K562 (cell line): Measurements from ENCODE around the gene THSD8. TPM values are rescaled to one million over a fixed set of nuclear protein-coding genes. Genes with fewer than 3 reads are reported as not detected.
A peak's percentile ranks its signal among the peaks of the same experiment; 100 is the strongest.

Experiments used
- FOXJ3 ChIP-seq: sonication (generic); formaldehyde crosslinking; IDR thresholded peaks from 2 replicates; pipeline ENCODE4 v1.4.0; 2020; ENCODE audit warnings: mild to moderate bottlenecking, missing genetic modification reagents
- HNRNPLL ChIP-seq: fragments of 200-400 bp; formaldehyde crosslinking; IDR thresholded peaks from 2 replicates; pipeline ENCODE4 v1.6.1; 2017; ENCODE audit warnings: low read length, low read depth, mild to moderate bottlenecking; ENCODE audit not compliant: poor library complexity, severe bottlenecking
- MAFK ChIP-seq: IDR thresholded peaks from 2 replicates; pipeline ENCODE4 v1.6.1; 2011; ENCODE audit warnings: low read length, improper control_type of control experiment
- MCM5 ChIP-seq: fragments of 450-650 bp; IDR thresholded peaks from 2 replicates; pipeline ENCODE4 v1.6.1; 2016; ENCODE audit warnings: low read depth
- MYBL2 ChIP-seq, 2 experiments: fragments of 450-650 bp in 1 of 2; sonication (generic) in 1 of 2; formaldehyde crosslinking in 1 of 2; IDR thresholded peaks; 2 replicates each; pipeline versions ENCODE4 v1.6.1 to v1.8.1; 2017 to 2022; ENCODE audit warnings: borderline replicate concordance in 1 of 2, inconsistent platforms in 1 of 2, low read depth in 1 of 2, mild to moderate bottlenecking in 1 of 2, missing genetic modification reagents in 1 of 2, moderate library complexity in 1 of 2
- PHTF2 ChIP-seq: fragments of 250-450 bp; sonication (Bioruptor Pico); IDR thresholded peaks from 2 replicates; pipeline ENCODE4 v1.5.0; 2021; ENCODE audit warnings: mild to moderate bottlenecking
- SP1 ChIP-seq: sonication (generic); formaldehyde crosslinking; IDR thresholded peaks from 2 replicates; pipeline ENCODE4 v1.8.1; 2022; ENCODE audit warnings: mild to moderate bottlenecking, missing genetic modification reagents
- TAF1 ChIP-seq: IDR thresholded peaks from 2 replicates; pipeline ENCODE4 v1.6.1; 2011; ENCODE audit warnings: mild to moderate bottlenecking, low read length, moderate library complexity; ENCODE audit not compliant: insufficient read depth, control insufficient read depth, severe bottlenecking; ENCODE audit errors: extremely low read depth
- TCF3 ChIP-seq: sonication (generic); formaldehyde crosslinking; IDR thresholded peaks from 2 replicates; pipeline ENCODE4 v1.4.0; 2020; ENCODE audit warnings: mild to moderate bottlenecking, missing genetic modification reagents
- ZNF561 ChIP-seq: fragments of 450-650 bp; formaldehyde crosslinking; conservative IDR thresholded peaks from 2 replicates; pipeline ENCODE4 v1.4.0; 2020; ENCODE audit warnings: mild to moderate bottlenecking, moderate library complexity
- ZNF764 ChIP-seq: fragments of 250-450 bp; sonication (Bioruptor Pico); IDR thresholded peaks from 2 replicates; pipeline ENCODE4 v1.4.0; 2020; ENCODE audit warnings: low read depth, mild to moderate bottlenecking, moderate library complexity
- polyA plus RNA-seq, 8 experiments: library from polyadenylated mRNA; depleted of rRNA in 4 of 8; stranded (reverse) in 5 of 8; unstranded in 3 of 8; fragments of >200 nt; fragmentation: Nextera tagmentation in 2 of 8; fragmentation: Illumina TruSeq in 1 of 8; extraction: Ambion mirVana in 2 of 8; extraction: Trizol in 1 of 8; gene quantifications; 2 replicates each; pipeline versions ENCODE4 v1.2.1 to v1.2.3, GENCODE V29; 2011 to 2014; ENCODE audit warnings: inconsistent platforms in 1 of 8, missing spikeins in 1 of 8
- total RNA-seq, 7 experiments: library from RNA; depleted of rRNA in 6 of 7; stranded (reverse); fragments of >200 nt in 6 of 7; fragmentation: Illumina TruSeq in 2 of 7; extraction: Trizol in 2 of 7; gene quantifications; 2 replicates each; pipeline versions ENCODE4 v1.2.1 to v1.2.3, GENCODE V29; 2011 to 2021; ENCODE audit warnings: low replicate concordance in 1 of 7
- TF ChIP-seq, protein P1 (sequence below), 2 experiments: fragments of 450-650 bp; IDR thresholded peaks; 2 replicates each; pipeline ENCODE4 v1.6.1; 2016; ENCODE audit warnings: mild to moderate bottlenecking in 2 of 2, borderline replicate concordance in 1 of 2, low read depth in 1 of 2, moderate library complexity in 1 of 2
- TF ChIP-seq, protein P2 (sequence below): fragments of 450-650 bp; formaldehyde crosslinking; IDR thresholded peaks from 2 replicates; pipeline ENCODE4 v1.4.0; 2020; ENCODE audit warnings: mild to moderate bottlenecking, mixed read lengths
- TF ChIP-seq, protein P3 (sequence below): conservative IDR thresholded peaks from 2 replicates; pipeline ENCODE4 v1.6.1; 2011; ENCODE audit warnings: low read depth, mild to moderate bottlenecking, low read length; ENCODE audit not compliant: control insufficient read depth

THSD8 gene
- total and polyA plus RNA-seq, 9 of the 15 experiments (the other 6 are each of a cell fraction or from before 2014, with no cell fraction given): 8.4 to 42.4 (median 19.9) TPM; not detected in 2

DNA sequence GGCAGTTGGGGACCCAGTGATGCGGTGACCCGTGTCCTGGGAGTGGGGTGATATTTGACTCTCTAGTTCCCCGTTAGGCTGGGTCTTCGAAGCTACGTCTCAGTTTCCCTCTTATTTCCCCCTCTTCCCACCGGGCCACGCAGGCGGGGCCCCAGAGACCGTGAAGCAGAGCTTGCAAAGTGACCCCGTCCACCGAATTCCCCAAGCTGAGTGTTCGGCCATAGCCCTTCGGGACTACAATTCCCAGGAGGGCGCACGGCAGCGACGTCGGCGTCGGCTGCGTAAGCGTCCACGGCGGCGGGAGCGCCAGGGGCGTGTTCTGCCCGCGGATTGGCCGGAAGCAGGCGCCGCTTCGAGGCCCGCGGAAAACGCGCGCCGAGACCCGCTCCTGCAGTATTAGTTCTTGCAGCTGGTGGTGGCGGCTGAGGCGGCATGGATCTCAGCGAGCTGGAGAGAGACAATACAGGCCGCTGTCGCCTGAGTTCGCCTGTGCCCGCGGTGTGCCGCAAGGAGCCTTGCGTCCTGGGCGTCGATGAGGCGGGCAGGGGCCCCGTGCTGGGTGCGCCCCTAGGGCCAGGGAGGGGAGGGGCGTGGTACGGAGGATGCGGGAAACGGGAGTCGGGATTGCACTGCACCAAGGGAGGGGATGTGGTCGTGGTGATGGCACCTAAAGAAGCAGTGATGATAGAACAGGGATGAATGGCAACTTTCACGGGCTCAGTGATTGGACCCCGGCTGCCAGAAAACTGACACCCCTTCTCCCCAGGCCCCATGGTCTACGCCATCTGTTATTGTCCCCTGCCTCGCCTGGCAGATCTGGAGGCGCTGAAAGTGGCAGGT, 4.6 kb downstream of the THSD8 start, which contains the start of gene RNASEH2A (continued):
- TF ChIP-seq, protein P1, sequence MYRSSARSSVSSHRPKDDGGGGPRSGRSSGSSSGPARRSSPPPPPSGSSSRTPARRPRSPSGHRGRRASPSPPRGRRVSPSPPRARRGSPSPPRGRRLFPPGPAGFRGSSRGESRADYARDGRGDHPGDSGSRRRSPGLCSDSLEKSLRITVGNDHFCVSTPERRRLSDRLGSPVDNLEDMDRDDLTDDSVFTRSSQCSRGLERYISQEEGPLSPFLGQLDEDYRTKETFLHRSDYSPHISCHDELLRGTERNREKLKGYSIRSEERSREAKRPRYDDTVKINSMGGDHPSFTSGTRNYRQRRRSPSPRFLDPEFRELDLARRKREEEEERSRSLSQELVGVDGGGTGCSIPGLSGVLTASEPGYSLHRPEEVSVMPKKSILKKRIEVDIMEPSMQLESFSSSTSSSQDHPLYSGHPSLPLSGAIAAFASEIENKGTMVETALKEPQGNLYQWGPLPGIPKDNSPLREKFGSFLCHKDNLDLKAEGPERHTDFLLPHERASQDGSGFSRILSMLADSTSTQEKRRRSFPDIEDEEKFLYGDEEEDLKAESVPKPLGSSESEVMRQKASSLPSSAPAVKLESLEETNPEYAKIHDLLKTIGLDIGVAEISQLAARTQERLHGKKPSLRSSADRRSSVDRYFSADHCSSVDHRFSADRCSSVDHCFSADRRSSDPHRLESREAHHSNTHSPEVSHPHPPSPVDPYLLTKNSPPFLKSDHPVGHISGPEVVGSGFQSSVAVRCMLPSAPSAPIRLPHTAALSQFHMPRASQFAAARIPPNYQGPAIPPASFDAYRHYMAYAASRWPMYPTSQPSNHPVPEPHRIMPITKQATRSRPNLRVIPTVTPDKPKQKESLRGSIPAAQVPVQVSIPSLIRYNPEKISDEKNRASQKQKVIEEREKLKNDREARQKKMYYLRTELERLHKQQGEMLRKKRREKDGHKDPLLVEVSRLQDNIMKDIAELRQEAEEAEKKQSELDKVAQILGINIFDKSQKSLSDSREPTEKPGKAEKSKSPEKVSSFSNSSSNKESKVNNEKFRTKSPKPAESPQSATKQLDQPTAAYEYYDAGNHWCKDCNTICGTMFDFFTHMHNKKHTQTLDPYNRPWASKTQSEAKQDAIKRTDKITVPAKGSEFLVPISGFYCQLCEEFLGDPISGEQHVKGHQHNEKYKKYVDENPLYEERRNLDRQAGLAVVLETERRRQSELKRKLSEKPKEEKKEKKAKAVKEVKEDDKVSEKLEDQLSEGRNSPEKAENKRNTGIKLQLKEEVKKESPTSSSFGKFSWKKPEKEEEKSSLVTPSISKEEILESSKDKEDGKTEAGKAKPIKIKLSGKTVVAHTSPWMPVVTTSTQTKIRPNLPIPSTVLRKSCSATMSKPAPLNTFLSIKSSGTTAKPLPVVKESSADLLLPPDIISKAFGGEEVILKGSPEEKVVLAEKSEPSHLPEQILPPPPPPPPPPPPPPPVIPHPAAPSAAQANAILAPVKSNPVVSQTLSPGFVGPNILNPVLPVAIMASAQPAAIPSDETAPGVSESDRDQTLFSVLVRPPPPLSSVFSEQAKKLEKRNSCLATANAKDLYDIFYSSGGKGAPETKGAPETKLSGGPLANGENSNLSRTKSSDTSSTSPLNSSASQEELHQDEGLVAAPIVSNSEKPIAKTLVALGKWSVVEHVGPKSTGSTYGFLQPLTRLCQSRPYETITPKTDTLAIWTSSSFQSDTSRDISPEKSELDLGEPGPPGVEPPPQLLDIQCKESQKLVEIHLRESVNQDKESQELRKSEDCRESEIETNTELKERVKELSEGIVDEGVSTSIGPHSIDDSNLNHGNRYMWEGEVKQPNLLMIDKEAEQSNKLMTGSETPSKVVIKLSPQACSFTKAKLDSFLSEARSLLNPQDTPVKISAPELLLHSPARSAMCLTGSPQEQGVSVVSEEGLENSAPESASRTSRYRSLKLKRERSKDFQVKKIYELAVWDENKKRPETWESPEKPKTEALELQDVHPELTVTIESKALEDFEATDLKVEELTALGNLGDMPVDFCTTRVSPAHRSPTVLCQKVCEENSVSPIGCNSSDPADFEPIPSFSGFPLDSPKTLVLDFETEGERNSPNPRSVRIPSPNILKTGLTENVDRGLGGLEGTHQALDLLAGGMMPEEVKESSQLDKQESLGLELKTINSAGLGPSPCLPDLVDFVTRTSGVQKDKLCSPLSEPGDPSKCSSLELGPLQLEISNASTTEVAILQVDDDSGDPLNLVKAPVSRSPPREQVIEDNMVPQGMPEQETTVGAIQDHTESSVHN (IDR thresholded peaks at IDR 0.05; ENCODE audit: borderline replicate concordance in 1 of 2, low read depth in 1 of 2): no peak
- no peak for TF ChIP-seq MYBL2 (IDR thresholded peaks at IDR 0.05; ENCODE audit: low read depth)
- no peak for TF ChIP-seq MYBL2 (CRISPR knock-in tag; IDR thresholded peaks at IDR 0.05; ENCODE audit: borderline replicate concordance)
- no peak for TF ChIP-seq TCF3 (CRISPR knock-in tag)
- TF ChIP-seq TAF1: peak; percentile 57
- TF ChIP-seq MCM5: no peak
- TF ChIP-seq ZNF764 (CRISPR knock-in tag): no peak
- TF ChIP-seq SP1 (CRISPR knock-in tag): peak; percentile 86
- peak; percentile 97 for TF ChIP-seq HNRNPLL
- TF ChIP-seq FOXJ3 (CRISPR knock-in tag): no peak
- no peak for TF ChIP-seq PHTF2 (CRISPR knock-in tag)
- TF ChIP-seq ZNF561: no peak
- TF ChIP-seq, protein P2, sequence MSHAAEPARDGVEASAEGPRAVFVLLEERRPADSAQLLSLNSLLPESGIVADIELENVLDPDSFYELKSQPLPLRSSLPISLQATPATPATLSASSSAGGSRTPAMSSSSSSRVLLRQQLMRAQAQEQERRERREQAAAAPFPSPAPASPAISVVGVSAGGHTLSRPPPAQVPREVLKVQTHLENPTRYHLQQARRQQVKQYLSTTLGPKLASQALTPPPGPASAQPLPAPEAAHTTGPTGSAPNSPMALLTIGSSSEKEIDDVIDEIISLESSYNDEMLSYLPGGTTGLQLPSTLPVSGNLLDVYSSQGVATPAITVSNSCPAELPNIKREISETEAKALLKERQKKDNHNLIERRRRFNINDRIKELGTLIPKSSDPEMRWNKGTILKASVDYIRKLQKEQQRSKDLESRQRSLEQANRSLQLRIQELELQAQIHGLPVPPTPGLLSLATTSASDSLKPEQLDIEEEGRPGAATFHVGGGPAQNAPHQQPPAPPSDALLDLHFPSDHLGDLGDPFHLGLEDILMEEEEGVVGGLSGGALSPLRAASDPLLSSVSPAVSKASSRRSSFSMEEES: no peak
- no peak for TF ChIP-seq MAFK
- TF ChIP-seq, protein P3, sequence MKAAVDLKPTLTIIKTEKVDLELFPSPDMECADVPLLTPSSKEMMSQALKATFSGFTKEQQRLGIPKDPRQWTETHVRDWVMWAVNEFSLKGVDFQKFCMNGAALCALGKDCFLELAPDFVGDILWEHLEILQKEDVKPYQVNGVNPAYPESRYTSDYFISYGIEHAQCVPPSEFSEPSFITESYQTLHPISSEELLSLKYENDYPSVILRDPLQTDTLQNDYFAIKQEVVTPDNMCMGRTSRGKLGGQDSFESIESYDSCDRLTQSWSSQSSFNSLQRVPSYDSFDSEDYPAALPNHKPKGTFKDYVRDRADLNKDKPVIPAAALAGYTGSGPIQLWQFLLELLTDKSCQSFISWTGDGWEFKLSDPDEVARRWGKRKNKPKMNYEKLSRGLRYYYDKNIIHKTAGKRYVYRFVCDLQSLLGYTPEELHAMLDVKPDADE: peak; percentile 87
